Measurements from ENCODE around the gene ANG.

DNA sequence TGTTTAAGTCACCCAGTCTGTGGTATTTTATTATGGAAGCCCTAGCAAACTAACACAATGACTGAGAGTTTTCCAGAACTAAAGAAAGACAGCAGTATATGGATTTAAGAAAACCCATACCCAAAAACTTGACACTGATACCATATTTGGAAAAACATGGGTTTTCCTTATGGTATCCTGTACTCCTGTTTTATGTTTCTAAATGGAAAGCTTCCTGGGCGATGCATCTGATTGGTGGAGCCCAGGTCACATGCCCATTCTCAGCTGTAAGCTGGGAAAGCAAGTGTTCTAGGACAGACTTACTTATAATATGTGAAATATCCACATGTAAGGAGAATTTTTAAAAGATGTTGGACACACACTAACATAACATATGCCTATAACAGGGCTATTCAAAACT lies 8.7 kb upstream of the ANG start:
- TF ChIP-seq, protein P1, sequence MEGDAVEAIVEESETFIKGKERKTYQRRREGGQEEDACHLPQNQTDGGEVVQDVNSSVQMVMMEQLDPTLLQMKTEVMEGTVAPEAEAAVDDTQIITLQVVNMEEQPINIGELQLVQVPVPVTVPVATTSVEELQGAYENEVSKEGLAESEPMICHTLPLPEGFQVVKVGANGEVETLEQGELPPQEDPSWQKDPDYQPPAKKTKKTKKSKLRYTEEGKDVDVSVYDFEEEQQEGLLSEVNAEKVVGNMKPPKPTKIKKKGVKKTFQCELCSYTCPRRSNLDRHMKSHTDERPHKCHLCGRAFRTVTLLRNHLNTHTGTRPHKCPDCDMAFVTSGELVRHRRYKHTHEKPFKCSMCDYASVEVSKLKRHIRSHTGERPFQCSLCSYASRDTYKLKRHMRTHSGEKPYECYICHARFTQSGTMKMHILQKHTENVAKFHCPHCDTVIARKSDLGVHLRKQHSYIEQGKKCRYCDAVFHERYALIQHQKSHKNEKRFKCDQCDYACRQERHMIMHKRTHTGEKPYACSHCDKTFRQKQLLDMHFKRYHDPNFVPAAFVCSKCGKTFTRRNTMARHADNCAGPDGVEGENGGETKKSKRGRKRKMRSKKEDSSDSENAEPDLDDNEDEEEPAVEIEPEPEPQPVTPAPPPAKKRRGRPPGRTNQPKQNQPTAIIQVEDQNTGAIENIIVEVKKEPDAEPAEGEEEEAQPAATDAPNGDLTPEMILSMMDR (IDR thresholded peaks at IDR 0.05): no peak
- TF ChIP-seq POLR2A (IDR thresholded peaks at IDR 0.05): no peak

All from adrenal gland (tissue), 5 donors.